ENCODE data around the gene TP73. TPM values are rescaled to one million over a fixed set of nuclear protein-coding genes. Genes with fewer than 3 reads are reported as not detected.
A peak's percentile ranks its signal among the peaks of the same experiment; 100 is the strongest.
"Not testable (repeated sequence)": the region's sequence is repeated elsewhere in the genome, so short reads cannot be mapped to it uniquely, and the experiment has no call there.

Gene TP73
- total RNA-seq, 1 donor from 2014 or later, result under 0.01 TPM

DNA sequence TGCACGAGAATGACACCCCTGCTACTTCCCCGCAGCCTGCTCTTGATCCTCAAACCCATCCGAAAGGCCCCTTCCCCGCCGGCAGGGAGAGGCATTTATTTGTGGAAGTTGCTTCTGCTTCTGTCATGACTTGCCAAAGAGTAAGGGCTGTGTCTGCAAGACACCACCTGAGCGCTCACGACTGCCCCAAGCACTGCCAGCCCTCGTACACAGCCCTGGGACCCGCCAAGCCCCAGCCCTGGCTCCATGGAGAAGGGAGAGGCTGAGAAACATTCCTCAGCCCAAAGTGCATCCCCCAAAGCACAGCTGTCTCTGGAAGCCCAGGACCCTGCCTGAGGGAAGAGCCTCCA is 33.8 kb upstream of the TP73 start:
- DNase-seq (ENCODE audit: low read depth, low spot score), result no peak

DNA sequence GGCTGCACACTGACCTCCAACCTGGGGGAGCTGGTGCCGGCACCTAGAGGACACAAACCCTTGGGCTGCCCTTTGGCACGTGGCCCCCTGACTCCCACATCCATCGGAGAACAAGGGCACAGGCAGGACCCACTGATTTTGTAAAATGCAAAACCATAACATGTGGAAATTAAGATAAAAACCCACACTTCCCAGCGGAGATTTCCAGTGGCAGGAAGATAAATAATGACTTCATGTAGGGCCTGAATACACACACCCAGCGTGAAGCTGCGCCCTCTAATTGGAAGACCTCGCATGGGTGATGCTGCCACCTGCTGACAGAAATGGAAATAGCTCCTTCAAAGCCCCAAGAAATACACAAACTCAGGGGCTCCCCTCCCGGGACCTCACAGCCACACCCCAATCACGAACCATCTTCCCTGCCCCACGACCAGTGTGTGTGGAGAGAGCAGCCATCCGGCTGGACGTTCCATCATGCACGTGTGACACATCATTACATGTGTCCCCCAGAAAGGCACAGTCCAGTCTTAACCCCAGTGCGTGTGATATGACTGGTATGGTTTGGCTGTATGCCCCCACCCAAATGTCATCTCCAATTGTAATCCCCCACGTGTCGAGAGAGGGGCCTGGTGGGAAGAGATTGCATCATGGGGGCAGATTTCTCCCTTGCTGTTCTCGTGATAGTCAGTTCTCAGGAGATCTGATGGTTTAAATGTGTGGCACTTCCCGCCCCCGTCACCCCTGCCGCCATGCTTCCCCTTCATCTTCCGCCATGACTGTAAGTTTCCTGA is 33.2 kb upstream of the TP73 start:
- DNase-seq (ENCODE audit: low read depth, low spot score), result peak; percentile 49

- no peak for DNase-seq (ENCODE audit: low read depth, low spot score)
Measured at GRCh38 chr1:3620708-3621107, 31.6 kb upstream of the TP73 start.

DNA sequence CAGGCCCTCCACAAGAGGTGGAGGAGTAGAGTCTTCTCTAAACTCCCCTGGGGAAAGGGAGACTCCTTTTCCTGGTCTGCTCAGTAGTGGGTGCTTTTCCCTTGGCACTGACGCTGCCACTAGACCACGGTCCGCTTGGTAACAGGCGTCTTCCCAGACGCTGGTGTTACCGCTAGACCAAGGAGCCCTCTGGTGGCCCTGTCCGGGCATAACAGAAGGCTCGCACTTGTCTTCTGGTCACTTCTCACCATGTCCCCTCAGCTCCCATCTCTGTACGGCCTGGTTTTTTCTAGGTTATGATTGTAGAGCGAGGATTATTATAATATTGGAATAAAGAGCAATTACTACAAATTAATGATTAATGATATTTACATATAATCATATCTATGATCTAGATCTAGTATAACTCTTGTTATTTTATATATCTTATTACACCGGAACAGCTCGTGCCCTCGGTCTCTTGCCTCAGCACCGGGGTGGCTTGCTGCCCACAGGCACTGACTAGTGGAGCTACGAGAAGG is 31.1 kb upstream of the TP73 start:
- DNase-seq (ENCODE audit: low read depth, low spot score), result not testable (repeated sequence)

DNA sequence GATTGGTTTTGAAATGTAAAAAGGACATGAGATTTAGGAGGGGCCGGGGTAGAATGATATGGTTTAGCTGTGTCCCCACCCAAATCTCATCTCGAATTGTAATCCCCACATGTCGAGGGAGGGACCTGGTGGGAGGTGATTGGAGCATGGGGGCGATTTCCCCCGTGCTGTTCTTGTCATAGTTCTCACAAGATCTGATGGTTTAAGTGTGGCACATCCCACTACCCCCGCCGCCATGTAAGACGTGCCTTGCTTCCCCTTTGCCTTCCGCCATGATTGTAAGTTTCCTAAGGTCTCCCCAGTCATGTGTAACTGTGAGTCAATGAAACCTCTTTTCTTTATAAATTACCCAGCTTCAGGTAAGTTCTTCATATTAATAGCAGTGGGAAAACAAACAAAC is 30.2 kb upstream of the TP73 start:
- DNase-seq (ENCODE audit: low read depth, low spot score), result not testable (repeated sequence)

GRCh38 chr1:3623441-3624199 is 28.7 kb upstream of the TP73 start:
- no peak for DNase-seq (ENCODE audit: low read depth, low spot score)

DNA sequence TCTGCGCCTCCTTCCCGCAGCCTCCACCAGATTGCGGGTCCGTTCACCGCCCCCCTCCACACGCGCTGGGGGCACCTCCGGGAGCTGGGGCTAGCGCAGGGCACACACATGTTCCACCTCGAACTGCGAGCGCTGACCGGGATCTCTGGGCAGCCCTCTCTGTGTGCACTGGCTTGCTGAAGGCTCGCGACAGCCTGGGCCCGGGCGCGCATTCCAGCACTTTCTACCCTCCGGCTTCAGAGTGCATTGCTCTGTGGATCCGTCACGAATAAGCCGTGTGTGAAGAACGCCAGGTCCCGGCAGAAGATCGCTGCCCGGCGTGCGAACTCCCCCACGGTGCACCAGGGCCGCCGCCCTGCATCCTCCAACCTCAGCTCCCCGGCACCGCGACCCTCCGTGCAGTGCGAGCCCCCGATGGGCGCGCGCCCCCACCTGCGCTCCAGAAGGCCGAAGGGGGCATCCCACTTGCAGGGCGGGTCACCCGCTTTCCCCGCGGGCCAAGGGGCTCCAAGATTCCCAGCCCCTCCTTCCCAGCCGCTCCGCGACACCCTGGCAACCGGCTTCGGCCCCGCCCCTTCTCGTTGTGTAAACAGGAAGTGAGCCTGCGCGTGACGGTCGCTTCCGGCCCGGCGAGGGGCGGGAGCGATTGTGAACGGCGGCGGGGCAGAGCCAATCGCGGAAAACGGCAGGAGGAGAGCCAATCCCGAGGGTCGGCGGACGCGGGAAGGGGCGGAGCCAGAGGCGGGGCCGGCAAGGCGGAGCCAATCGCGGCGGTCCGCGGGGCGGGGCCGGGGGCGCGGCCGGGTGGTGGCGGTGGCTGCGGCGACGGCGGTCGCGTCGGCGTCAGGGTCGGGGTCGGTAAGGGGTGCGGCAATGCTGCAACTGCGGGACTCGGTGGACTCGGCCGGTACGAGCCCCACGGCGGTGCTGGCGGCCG is 27.8 kb upstream of the TP73 start, which contains the start of gene TPRG1L:
TPRG1L (plus strand) TSS at position 816 of the 937 bp plus-strand sequence; CDS start at position 874, 58 bp downstream.
- peak; percentile 83 for DNase-seq (ENCODE audit: low read depth, low spot score)

DNA sequence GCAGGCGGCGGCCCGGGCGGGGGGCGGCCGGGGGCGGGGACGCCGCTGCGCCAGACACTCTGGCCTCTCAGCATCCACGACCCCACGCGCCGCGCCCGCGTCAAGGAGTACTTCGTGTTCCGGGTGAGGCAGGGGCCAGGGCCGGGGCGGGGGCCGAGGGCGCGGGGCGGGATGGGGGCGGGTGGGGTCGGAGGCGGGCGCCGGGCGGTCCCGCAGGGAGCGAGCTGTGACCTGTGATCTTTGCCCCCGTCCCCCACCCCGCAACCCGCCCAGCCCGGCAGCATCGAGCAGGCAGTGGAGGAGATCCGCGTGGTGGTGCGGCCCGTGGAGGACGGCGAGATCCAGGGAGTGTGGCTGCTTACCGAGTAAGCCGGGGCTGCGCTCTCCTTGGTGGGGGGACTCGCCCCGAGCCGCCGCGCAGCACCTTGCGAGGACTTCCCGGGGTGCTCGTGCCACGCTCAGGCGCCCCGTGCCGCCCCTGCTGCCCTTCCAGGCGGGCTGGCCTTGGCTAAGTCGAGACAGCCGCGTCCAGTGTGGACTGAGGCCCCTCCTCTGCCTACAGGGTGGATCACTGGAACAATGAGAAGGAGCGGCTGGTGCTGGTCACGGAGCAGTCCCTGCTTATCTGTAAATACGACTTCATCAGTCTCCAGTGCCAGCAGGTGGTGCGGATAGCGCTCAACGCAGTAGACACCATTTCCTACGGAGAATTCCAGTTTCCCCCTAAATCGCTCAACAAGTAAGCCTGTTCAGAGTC is 27.0 kb upstream of the TP73 start:
- no peak for DNase-seq (ENCODE audit: low read depth, low spot score)

- no peak for DNase-seq (ENCODE audit: low read depth, low spot score)
Measured at GRCh38 chr1:3626025-3626424, 26.3 kb upstream of the TP73 start.

DNA sequence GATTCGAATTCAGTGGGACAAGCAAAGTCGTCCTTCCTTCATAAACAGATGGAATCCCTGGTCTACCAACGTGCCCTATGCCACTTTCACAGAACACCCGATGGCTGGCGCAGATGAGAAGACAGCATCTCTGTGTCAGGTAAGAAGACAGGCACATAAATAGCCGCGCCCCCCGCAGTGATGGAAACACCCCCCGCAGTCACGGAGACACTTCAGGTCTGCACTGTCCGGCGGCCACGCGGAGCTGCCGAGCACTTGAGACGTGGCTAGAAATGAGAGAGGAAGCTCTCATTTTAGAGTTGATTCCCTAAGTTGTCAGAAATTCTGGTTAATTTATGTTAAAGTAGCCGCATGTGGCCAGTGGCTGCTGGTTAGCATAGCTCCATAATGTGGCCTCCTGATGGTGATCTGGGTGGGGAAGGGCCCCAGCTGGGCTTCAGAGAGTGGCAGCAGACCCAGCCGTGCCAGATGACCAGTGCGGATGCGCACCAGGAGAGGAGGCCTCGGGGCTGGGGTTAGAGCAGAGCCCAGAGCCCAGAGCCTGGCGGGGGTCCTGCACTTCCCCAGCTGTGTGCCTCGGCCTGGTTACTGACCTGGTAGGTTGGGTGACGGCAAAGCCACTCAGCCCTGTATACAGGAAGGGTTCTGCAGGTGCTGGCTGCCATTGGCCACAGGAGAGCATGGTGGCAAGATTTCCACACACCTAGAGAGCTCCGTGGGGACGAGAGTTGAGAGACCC is 24.6 kb upstream of the TP73 start:
- DNase-seq (ENCODE audit: low read depth, low spot score), result no peak

DNA sequence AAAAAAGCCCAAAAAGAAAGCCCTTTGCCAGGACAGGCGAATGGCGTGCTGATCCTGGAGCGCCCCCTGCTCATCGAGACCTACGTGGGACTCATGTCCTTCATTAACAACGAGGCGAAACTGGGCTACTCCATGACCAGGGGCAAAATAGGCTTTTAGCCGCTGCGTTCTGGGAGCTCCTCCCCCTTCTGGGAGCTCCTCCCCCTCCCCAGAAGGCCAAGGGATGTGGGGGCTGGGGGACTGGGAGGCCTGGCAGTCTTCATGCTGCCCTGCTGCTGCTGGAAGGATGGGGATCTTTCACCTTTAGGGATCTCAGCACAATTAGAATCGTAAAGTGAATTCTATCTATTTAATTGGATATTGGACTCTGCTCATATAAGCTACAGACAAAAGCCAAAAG is 23.9 kb upstream of the TP73 start:
- DNase-seq (ENCODE audit: low read depth, low spot score), result no peak

DNA sequence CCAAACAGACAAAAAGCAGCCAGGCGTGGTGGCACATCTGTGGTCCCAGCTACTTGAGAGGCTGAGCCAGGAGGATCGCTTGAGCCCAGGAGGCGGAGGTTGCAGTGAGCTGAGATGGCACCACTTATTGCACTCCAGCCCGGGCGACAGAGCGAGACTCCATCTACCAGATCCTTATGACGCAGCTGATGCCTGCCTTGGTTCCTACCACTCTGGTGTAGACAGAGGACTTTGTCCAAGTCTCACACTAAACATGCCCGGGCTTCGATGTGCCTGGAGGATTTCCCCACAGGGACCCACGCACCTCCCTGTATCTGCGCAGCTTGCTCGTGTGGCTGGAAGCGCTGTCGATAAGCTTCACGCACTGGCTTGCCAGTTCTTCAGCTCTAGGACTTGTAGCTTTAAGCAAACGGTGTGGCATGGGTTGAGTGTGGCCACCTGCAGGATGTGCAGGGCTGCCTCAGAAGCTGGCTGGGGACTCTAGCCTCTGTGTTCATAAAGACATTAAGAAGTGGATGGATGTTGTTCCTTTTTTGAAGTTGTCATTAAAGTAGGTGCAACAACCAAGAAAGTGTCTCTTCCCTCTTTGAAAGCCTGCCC is 22.7 kb upstream of the TP73 start:
- no peak for DNase-seq (ENCODE audit: low read depth, low spot score)

DNA sequence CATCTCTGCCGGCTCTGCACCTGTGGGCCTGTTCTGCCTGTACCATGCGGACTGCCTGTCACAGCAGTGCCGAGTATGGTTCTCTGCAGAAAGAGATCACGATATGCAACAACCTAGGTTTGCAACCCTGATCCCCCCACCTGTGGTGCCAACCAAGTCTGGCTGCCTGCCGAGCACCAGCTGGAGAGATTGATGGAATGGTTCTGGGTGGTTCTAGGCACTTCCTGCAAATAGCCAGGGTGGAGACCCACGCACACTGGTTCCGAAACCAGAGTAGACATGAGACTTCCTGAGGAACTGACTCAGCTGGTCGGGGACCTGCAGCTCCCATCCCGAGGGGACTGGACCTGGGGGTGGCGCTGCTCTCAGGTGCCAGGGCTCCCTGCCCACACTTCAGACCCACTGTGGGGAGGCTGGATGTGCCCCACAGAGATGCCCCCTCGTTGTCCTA is 22.1 kb upstream of the TP73 start:
- no peak for DNase-seq (ENCODE audit: low read depth, low spot score)

- no peak for DNase-seq (ENCODE audit: low read depth, low spot score)
Measured at GRCh38 chr1:3630914-3631313, 21.4 kb upstream of the TP73 start.

DNA sequence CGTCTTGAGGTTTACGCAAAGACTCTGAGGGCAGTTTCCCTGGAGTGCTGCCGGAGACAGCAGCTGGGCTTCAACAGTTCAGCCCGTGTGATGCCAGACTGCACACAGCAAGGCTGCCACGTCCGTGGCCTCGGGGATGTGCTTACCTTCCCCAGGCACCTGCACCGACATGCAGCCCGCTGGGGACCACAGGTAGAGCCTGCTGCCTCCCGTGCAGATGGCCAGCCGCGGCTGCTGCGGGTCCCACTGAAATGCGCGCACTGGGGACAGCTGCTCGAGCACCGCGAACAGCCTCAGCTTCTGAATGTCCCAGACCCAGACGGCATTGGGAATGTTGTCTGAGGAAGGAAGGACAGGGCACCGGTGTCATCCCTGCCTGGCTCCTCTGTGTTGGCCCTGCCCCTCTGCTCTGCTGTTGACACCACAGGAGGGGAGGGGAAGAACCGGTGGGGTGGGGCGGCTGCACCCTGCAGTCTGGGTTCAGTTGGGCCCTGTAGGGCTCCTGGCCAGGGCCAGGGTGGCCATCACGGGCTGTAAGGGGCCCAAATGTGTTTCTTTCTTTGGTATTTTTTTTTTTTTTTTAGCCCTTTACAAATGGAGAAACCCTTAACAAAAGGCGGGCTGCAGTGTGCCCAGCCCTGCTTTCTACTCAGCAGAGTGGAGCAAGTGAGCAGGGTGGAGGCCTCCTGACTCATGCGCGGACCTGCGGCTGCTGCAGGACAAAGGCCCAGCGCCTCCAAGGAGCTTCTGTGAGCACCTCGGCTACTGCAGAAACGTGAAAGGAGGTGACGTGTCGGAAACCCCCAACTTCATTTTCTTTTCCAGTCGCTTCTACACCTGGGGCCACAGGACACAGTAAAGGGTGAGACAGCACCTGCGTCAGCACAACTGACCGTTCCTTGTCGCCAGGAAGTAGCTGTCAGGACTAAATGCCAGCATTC is 20.7 kb upstream of the TP73 start:
- DNase-seq (ENCODE audit: low read depth, low spot score), result no peak

DNA sequence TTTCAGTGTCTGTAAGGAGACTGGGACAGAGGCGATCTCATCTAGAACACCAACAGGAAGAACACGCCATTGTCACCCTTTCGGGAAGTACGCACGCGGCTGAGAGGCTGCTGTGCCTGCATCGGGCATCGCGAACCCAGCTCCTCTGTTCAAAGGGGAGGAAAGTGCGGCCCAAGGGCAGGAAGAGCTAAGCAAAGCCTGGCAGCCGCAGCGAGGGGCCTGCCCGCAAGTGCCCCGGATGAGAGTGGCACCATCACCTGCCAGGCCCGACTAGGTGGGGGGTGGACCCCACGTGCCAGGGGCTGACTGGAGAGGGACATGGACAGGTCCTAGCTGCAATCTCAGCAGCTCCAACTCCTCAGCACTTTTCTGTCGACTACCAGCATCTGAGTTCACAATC is 20.0 kb upstream of the TP73 start:
- no peak for DNase-seq (ENCODE audit: low read depth, low spot score)

- DNase-seq (ENCODE audit: low read depth, low spot score), result no peak
Measured at GRCh38 chr1:3632716-3633343, 19.5 kb upstream of the TP73 start.
